ENCODE data around the gene SLC35F4. TPM values are rescaled to one million over a fixed set of nuclear protein-coding genes. Genes with fewer than 3 reads are reported as not detected.

SLC35F4 gene
- not detected for total RNA-seq

GRCh38 chr14:57865403-57866198 is at the start of gene SLC35F4:
SLC35F4 (minus strand) TSS chr14:57866092.
- Histone ChIP-seq H3K4me3 (ENCODE audit: low read length) (no peak within 1 kb of the TSS), H3K27me3 (ENCODE audit: insufficient read depth, low read length) (peaks cover 42% of the 10 kb centered on the region), H3K9me3 (ENCODE audit: low read depth, low read length) (no peaks in the 10 kb centered on the region), H3K4me1 (ENCODE audit: insufficient read depth, low read length) (no peaks in the 10 kb centered on the region)

GRCh38 chr14:57909626-57910025 is 43.7 kb upstream of the SLC35F4 start:
- Histone ChIP-seq H3K27me3 (ENCODE audit: insufficient read depth, low read length) (peaks cover 2% of the 10 kb centered on the region), H3K4me3 (ENCODE audit: low read length) (no peak overlapping the region), H3K9me3 (ENCODE audit: low read depth, low read length) (no peaks in the 10 kb centered on the region), H3K4me1 (ENCODE audit: insufficient read depth, low read length) (no peaks in the 10 kb centered on the region)

DNA sequence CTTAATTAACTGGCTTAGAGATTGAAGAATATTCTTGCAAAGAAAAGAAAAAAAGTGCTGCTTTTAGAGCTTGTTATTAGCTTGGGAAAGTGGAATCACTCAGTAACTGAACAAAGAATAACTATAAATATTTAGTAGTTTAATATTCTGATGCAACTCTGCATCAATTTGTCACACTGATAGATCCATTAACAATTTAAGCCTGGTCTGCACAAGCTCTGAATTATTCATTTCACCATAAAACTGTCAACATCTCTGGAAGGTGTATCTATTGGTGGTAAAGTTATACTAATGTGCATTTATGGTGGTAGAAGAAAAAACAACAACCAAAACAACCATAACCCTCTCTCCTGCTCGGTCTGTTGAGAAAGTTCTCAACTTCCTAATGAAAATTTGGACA is 38.1 kb upstream of the SLC35F4 start:
- Histone ChIP-seq H3K4me3 (ENCODE audit: low read length) (no peak overlapping the region), H3K9me3 (ENCODE audit: low read depth, low read length) (no peaks in the 10 kb centered on the region), H3K4me1 (ENCODE audit: insufficient read depth, low read length) (no peaks in the 10 kb centered on the region), H3K27me3 (ENCODE audit: insufficient read depth, low read length) (no peaks in the 10 kb centered on the region)

GRCh38 chr14:57898837-57899572 is 33.1 kb upstream of the SLC35F4 start:
- H3K9me3 ChIP-seq (ENCODE audit: low read depth, low read length), result no peaks in the 10 kb centered on the region
- no peaks in the 10 kb centered on the region for H3K4me1 ChIP-seq (ENCODE audit: insufficient read depth, low read length)
- H3K4me3 ChIP-seq (ENCODE audit: low read length), result no peak overlapping the region
- no peaks in the 10 kb centered on the region for H3K27me3 ChIP-seq (ENCODE audit: insufficient read depth, low read length)

- no peak overlapping the region for H3K4me3 ChIP-seq (ENCODE audit: low read length)
- no peaks in the 10 kb centered on the region for H3K4me1 ChIP-seq (ENCODE audit: insufficient read depth, low read length)
- no peaks in the 10 kb centered on the region for H3K9me3 ChIP-seq (ENCODE audit: low read depth, low read length)
- H3K27me3 ChIP-seq (ENCODE audit: insufficient read depth, low read length), result no peaks in the 10 kb centered on the region
Observed at GRCh38 chr14:57897144-57897748, 31.4 kb upstream of the SLC35F4 start.

- H3K4me3 ChIP-seq (ENCODE audit: low read length), result no peak overlapping the region
- no peaks in the 10 kb centered on the region for H3K9me3 ChIP-seq (ENCODE audit: low read depth, low read length)
- H3K27me3 ChIP-seq (ENCODE audit: insufficient read depth, low read length), result no peaks in the 10 kb centered on the region
- no peaks in the 10 kb centered on the region for H3K4me1 ChIP-seq (ENCODE audit: insufficient read depth, low read length)
Observed at GRCh38 chr14:57889245-57889644, 23.4 kb upstream of the SLC35F4 start.

GRCh38 chr14:57884175-57884574 is 18.3 kb upstream of the SLC35F4 start:
- Histone ChIP-seq H3K4me1 (ENCODE audit: insufficient read depth, low read length) (no peaks in the 10 kb centered on the region), H3K4me3 (ENCODE audit: low read length) (no peak overlapping the region), H3K9me3 (ENCODE audit: low read depth, low read length) (no peaks in the 10 kb centered on the region), H3K27me3 (ENCODE audit: insufficient read depth, low read length) (no peaks in the 10 kb centered on the region)

DNA sequence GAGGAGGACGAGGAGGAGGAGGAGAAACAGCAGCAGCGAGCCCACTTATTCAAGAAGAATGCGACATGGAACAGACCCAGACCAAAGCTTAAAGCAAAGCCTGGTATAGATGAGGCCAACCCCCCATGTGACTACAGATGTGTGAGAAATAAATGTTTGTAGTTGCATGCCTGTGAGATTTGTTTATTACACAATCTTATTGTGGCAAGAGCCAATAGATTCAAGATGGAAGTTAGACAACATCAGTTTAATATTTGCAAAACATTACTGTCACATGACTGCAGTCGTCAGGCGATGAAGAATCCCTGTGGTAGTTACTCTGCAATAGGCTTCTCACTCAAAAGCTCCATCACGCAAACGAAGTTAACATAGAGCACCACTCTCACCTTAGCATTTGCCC is 17.2 kb upstream of the SLC35F4 start:
- no peak overlapping the region for H3K4me3 ChIP-seq (ENCODE audit: low read length)
- H3K4me1 ChIP-seq (ENCODE audit: insufficient read depth, low read length), result no peaks in the 10 kb centered on the region
- H3K9me3 ChIP-seq (ENCODE audit: low read depth, low read length), result no peaks in the 10 kb centered on the region
- H3K27me3 ChIP-seq (ENCODE audit: insufficient read depth, low read length), result no peaks in the 10 kb centered on the region

- H3K9me3 ChIP-seq (ENCODE audit: low read depth, low read length), result no peaks in the 10 kb centered on the region
- no peak overlapping the region for H3K4me3 ChIP-seq (ENCODE audit: low read length)
- H3K4me1 ChIP-seq (ENCODE audit: insufficient read depth, low read length), result no peaks in the 10 kb centered on the region
- no peaks in the 10 kb centered on the region for H3K27me3 ChIP-seq (ENCODE audit: insufficient read depth, low read length)
Observed at GRCh38 chr14:57879516-57879915, 13.6 kb upstream of the SLC35F4 start.

DNA sequence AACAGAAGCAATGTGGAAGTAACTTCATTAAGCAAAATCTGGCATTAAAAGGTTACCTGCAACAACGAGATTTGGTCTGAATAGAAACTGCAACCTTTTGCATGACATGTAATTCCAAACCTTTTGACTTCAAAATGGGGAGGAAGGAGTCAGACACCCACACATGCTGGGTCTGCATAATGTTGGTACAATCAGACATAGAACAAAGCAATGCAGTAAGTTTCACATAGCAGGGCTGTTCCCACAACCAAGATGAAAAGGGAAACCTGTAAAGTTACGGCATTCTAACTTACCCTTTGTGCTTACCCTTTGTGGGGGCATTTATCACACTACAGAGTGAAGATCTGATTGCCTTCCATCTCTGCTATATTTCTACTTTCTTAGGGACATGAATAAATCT is 10.1 kb upstream of the SLC35F4 start:
- no peaks in the 10 kb centered on the region for H3K27me3 ChIP-seq (ENCODE audit: insufficient read depth, low read length)
- no peak overlapping the region for H3K4me3 ChIP-seq (ENCODE audit: low read length)
- no peaks in the 10 kb centered on the region for H3K4me1 ChIP-seq (ENCODE audit: insufficient read depth, low read length)
- no peaks in the 10 kb centered on the region for H3K9me3 ChIP-seq (ENCODE audit: low read depth, low read length)

GRCh38 chr14:57875296-57875695 is 9.4 kb upstream of the SLC35F4 start:
- H3K27me3 ChIP-seq (ENCODE audit: insufficient read depth, low read length), result no peaks in the 10 kb centered on the region
- no peak overlapping the region for H3K4me3 ChIP-seq (ENCODE audit: low read length)
- no peaks in the 10 kb centered on the region for H3K4me1 ChIP-seq (ENCODE audit: insufficient read depth, low read length)
- no peaks in the 10 kb centered on the region for H3K9me3 ChIP-seq (ENCODE audit: low read depth, low read length)

DNA sequence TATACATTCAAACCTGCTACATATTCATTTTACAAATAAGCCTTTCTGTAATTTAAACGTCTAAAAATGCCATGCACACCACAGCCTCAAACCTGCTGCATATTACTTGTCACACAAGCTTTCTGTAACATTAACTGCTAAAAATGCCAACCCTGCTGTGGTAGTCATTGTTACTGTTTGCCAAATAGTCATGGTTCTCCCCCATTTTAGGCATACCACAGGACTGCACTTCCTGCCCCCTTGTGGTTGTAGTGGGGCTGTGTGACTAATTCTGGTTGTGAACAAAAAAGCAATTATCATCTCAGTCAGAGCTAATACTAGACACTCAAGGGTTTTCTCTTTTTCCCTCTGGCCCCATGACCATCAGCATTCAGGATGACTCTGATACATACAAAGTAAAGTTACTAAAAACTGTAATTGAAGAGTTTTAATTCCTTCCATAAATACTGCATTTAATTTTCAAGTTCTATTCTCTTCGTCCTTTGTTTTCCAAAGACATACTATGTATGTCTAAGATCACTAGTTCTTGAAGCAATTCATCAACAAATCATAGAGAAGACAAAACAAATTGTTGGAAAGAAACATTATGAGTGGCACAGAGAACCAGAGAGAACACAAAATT is 5.7 kb upstream of the SLC35F4 start:
- Histone ChIP-seq H3K9me3 (ENCODE audit: low read depth, low read length) (no peaks in the 10 kb centered on the region), H3K4me1 (ENCODE audit: insufficient read depth, low read length) (no peaks in the 10 kb centered on the region), H3K4me3 (ENCODE audit: low read length) (no peak overlapping the region), H3K27me3 (ENCODE audit: insufficient read depth, low read length) (peaks cover 12% of the 10 kb centered on the region)

GRCh38 chr14:57870686-57871457 is 5.0 kb upstream of the SLC35F4 start:
- no peaks in the 10 kb centered on the region for H3K9me3 ChIP-seq (ENCODE audit: low read depth, low read length)
- H3K4me3 ChIP-seq (ENCODE audit: low read length), result no peak overlapping the region
- no peaks in the 10 kb centered on the region for H3K4me1 ChIP-seq (ENCODE audit: insufficient read depth, low read length)
- H3K27me3 ChIP-seq (ENCODE audit: insufficient read depth, low read length), result peaks cover 19% of the 10 kb centered on the region

- peaks cover 25% of the 10 kb centered on the region for H3K27me3 ChIP-seq (ENCODE audit: insufficient read depth, low read length)
- H3K9me3 ChIP-seq (ENCODE audit: low read depth, low read length), result no peaks in the 10 kb centered on the region
- no peak overlapping the region for H3K4me3 ChIP-seq (ENCODE audit: low read length)
- no peaks in the 10 kb centered on the region for H3K4me1 ChIP-seq (ENCODE audit: insufficient read depth, low read length)
Observed at GRCh38 chr14:57869617-57870016, 3.7 kb upstream of the SLC35F4 start.

Data from mononuclear cell (primary cell).